Stimulated activated naive CD4-positive, alpha-beta T cell (primary cell): ENCODE results near the gene RPP21.

Experiments
- DNase-seq, 6 experiments: peaks; one replicate each; lab custom pipeline; 2025; lab: John Stamatoyannopoulos, UW

Gene RPP21

GRCh38 chr6:30344868-30345671 lies at the start of gene RPP21:
Gene RPP21 (plus strand): TSS chr6:30345156. CDS start chr6:30345172, 16 bp downstream.
- peak; percentile 74 to 84 (median 82) for DNase-seq

- no peak for DNase-seq
Measured at GRCh38 chr6:30295837-30296236, 49.1 kb upstream of the RPP21 start.

- no peak for DNase-seq
Measured at GRCh38 chr6:30304002-30304401, 41.0 kb upstream of the RPP21 start.

GRCh38 chr6:30311101-30311500 lies 33.9 kb upstream of the RPP21 start:
- DNase-seq = no peak

GRCh38 chr6:30311671-30312070 lies 33.3 kb upstream of the RPP21 start:
- no peak for DNase-seq

- no peak for DNase-seq
Measured at GRCh38 chr6:30312266-30312665, 32.7 kb upstream of the RPP21 start.

- DNase-seq = no peak
Measured at GRCh38 chr6:30312676-30313321, 32.2 kb upstream of the RPP21 start.

GRCh38 chr6:30315156-30315555 lies 29.8 kb upstream of the RPP21 start:
- no peak for DNase-seq

- peak in 2 of 6 experiments; percentile 12 to 14 for DNase-seq
Measured at GRCh38 chr6:30317913-30318589, 26.9 kb upstream of the RPP21 start.

GRCh38 chr6:30319146-30319835 lies 25.7 kb upstream of the RPP21 start:
- DNase-seq = no peak

GRCh38 chr6:30321692-30322388 lies 23.1 kb upstream of the RPP21 start:
- DNase-seq = no peak

GRCh38 chr6:30322527-30323501 lies 22.1 kb upstream of the RPP21 start:
- no peak for DNase-seq

GRCh38 chr6:30323806-30324205 lies 21.1 kb upstream of the RPP21 start:
- no peak for DNase-seq

- DNase-seq = peak in 3 of 6 experiments; percentile 61 to 73 (median 66)
Measured at GRCh38 chr6:30325150-30325872, 19.6 kb upstream of the RPP21 start.

- peak; percentile 55 to 86 (median 72) for DNase-seq
Measured at GRCh38 chr6:30325873-30326525, 19.0 kb upstream of the RPP21 start.

- DNase-seq = peak; percentile 78 to 95 (median 90)
Measured at GRCh38 chr6:30326526-30327231, 18.3 kb upstream of the RPP21 start, which contains the start of gene TRIM39. Gene TRIM39 (plus strand): TSS chr6:30326927. CDS start chr6:30329318, 2,391 bp downstream.

GRCh38 chr6:30327232-30327746 lies 17.7 kb upstream of the RPP21 start:
- no peak for DNase-seq

- DNase-seq = no peak
Measured at GRCh38 chr6:30328397-30328796, 16.6 kb upstream of the RPP21 start.
